Astrocyte (in vitro differentiated cells and primary cell): ENCODE data around the gene RAD54L. TPM values are rescaled to one million over a fixed set of nuclear protein-coding genes. Genes with fewer than 3 reads are reported as not detected.
A peak's percentile ranks its signal among the peaks of the same experiment; 100 is the strongest.

ENCODE experiments used
- DNase-seq: peaks from one replicate; pipeline ENCODE4 v3.0.0-alpha.2; 2010; ENCODE audit warnings: low read depth
- FAIRE-seq: peaks from 2 replicates; lab custom pipeline; 2011; peaks lifted over from hg19 to GRCh38; lab: Jason Lieb, UNC
- H2AFZ ChIP-seq: 2 replicates; pipeline ENCODE4 v1.6.0; 2012; ENCODE audit warnings: low read depth, low read length, inconsistent platforms
- H3K27ac ChIP-seq: 2 replicates; pipeline ENCODE4 v1.5.1; 2011; ENCODE audit warnings: low read depth, low read length, inconsistent platforms
- H3K27me3 ChIP-seq: 2 replicates; pipeline ENCODE4 v1.6.0; 2011; ENCODE audit warnings: low read length, inconsistent platforms; ENCODE audit not compliant: insufficient read depth
- H3K36me3 ChIP-seq: 2 replicates; pipeline ENCODE4 v1.5.1; 2011; ENCODE audit warnings: low read length, inconsistent platforms; ENCODE audit not compliant: insufficient read depth
- H3K4me1 ChIP-seq: 2 replicates; pipeline ENCODE4 v1.5.1; 2011; ENCODE audit warnings: low read length, inconsistent platforms; ENCODE audit not compliant: insufficient read depth
- H3K4me2 ChIP-seq: 2 replicates; pipeline ENCODE4 v1.6.0; 2012; ENCODE audit warnings: low read length, inconsistent platforms
- H3K4me3 ChIP-seq: 2 replicates; pipeline ENCODE4 v1.5.1; 2011; ENCODE audit warnings: low read depth, mild to moderate bottlenecking, low read length, inconsistent platforms; ENCODE audit not compliant: insufficient read depth
- H3K79me2 ChIP-seq: 2 replicates; pipeline ENCODE4 v1.6.0; 2012; ENCODE audit warnings: mild to moderate bottlenecking, low read length, inconsistent platforms; ENCODE audit not compliant: insufficient read depth
- H3K9ac ChIP-seq: 2 replicates; pipeline ENCODE4 v1.6.0; 2012; ENCODE audit warnings: mild to moderate bottlenecking, low read length, inconsistent platforms
- H3K9me3 ChIP-seq: 2 replicates; pipeline ENCODE4 v1.5.1; 2012; ENCODE audit warnings: low read depth, mild to moderate bottlenecking, low read length, inconsistent platforms; ENCODE audit not compliant: insufficient read depth
- H4K20me1 ChIP-seq: 2 replicates; pipeline ENCODE4 v1.6.0; 2012; ENCODE audit warnings: low read length, inconsistent platforms; ENCODE audit not compliant: insufficient read depth
- H3K27ac Mint-ChIP-seq: one replicate; pipeline ENCODE4 v1.8.0; 2021; ENCODE audit warnings: mild to moderate bottlenecking, mixed read lengths; ENCODE audit not compliant: unreplicated experiment
- H3K27me3 Mint-ChIP-seq: one replicate; pipeline ENCODE4 v1.8.0; 2021; ENCODE audit warnings: low read depth, mixed read lengths; ENCODE audit not compliant: unreplicated experiment
- H3K36me3 Mint-ChIP-seq: one replicate; pipeline ENCODE4 v1.8.0; 2021; ENCODE audit warnings: low read depth, mixed read lengths; ENCODE audit not compliant: unreplicated experiment
- H3K4me1 Mint-ChIP-seq: one replicate; pipeline ENCODE4 v1.8.0; 2021; ENCODE audit warnings: low read depth, mixed read lengths; ENCODE audit not compliant: unreplicated experiment
- H3K4me3 Mint-ChIP-seq: one replicate; pipeline ENCODE4 v1.8.0; 2021; ENCODE audit warnings: mild to moderate bottlenecking, moderate library complexity, mixed read lengths; ENCODE audit not compliant: unreplicated experiment
- H3K9me3 Mint-ChIP-seq: one replicate; pipeline ENCODE4 v1.8.0; 2021; ENCODE audit warnings: mild to moderate bottlenecking, mixed read lengths; ENCODE audit not compliant: unreplicated experiment
- CTCF ChIP-seq: IDR thresholded peaks from 2 replicates; pipeline ENCODE4 v1.5.1; 2011; ENCODE audit warnings: low read depth, mild to moderate bottlenecking, inconsistent platforms, low read length, moderate library complexity; ENCODE audit not compliant: insufficient read depth
- EZH2 ChIP-seq: IDR thresholded peaks from 2 replicates; pipeline ENCODE4 v1.6.1; 2012; ENCODE audit warnings: mild to moderate bottlenecking, low read length, inconsistent platforms; ENCODE audit not compliant: insufficient read depth
- total RNA-seq: library from RNA; stranded (reverse); gene quantifications from 2 replicates; pipeline ENCODE4 v1.2.1, GENCODE V29; 2021

RAD54L gene
- total RNA-seq, 1 donor from 2014 or later = 2.4 TPM

DNA sequence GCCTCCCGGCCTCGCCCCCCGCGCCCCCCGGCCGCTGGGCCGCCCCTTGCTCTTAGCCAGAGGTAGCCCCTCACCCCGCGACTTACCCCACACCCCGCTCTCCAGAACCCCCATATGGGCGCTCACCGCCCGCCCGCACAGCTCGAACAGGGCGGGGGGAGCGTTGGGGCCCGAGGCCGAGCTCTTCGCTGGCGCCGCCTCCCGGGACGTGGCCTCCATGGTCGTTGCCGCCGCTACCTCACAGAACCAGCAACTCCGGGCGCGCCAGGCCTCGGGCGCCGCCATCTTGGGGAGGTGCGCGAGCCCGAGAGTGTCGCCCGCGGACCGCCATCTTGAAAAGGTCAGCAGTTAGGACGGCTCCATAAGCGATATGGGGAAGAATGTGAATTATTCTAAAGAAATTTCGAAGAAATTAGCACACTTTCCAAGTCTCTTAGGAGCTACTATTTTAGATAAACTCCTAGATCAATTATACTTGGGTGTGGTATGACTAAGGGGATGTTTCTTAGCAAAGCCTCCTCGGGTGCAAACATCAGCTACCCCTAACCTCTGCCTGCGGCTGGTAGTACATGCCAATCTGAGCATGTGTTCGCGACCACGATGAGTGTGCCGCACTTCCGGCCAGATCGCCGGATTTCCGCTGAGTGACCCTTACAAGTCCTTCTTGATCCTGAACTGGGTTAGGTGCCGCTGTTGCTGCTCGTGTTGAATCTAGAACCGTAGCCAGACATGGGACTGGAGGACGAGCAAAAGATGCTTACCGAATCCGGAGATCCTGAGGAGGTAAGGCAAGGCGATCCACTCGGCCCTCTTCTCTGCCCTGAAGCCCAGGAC lies 55.7 kb downstream of the RAD54L start, which contains the start of the genes LRRC41 and UQCRH:
TSS of gene LRRC41 (minus strand) at position 579 of the 834 bp plus-strand sequence. CDS start at position 285, 294 bp downstream.
TSS of gene UQCRH (plus strand) at position 661 of the 834 bp plus-strand sequence. CDS start at position 730, 69 bp downstream.
- peaks cover 39% of the 10 kb centered on the region for H3K4me1 Mint-ChIP-seq

DNA sequence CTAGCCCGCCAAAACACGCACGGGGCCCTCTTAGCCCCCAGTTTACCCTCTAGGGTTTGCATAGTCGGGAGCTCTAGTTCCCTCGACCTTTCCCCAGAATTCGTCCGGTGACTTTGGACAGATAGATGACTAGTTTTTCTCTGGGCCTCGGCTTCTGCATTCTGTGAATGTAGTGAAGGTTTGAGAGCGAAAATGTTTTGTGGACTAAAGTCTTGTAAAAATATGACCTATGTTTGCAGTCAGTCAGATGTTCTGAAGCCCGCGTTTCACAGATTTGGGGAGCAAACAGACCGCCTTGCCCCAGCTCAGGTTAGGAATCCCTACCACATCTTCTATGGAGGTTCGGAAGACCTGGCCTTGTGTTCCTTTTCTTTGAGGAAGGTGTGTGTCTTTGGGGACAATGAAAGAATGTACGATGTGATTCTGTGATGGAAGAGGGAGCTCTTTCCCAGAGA lies 56.3 kb downstream of the RAD54L start:
- Histone ChIP-seq H3K4me2 (peak overlapping the region; percentile 99), H3K9ac (peak overlapping the region; percentile 98), H3K4me1 (peaks cover 26% of the 10 kb centered on the region), H3K27me3 (no peaks in the 10 kb centered on the region), H3K4me3 (peak overlapping the region; percentile 98), H2AFZ (peak overlapping the region; percentile 81), H3K36me3 (no peaks in the 10 kb centered on the region), H3K79me2 (peaks cover 97% of the 10 kb centered on the region), H4K20me1 (peaks cover 60% of the 10 kb centered on the region), H3K27ac (peak overlapping the region; percentile 96), H3K9me3 (no peaks in the 10 kb centered on the region)
- Mint-ChIP-seq H3K9me3 (no peaks in the 10 kb centered on the region), H3K36me3 (peaks cover 4% of the 10 kb centered on the region), H3K27ac (peak overlapping the region; percentile 97), H3K4me1 (peaks cover 37% of the 10 kb centered on the region), H3K4me3 (peak overlapping the region; percentile 99), H3K27me3 (no peaks in the 10 kb centered on the region)
- no peak for FAIRE-seq
- DNase-seq = no peak
- TF ChIP-seq CTCF = no peak
- TF ChIP-seq EZH2 = no peak

More for the DNA sequence above, 55.7 kb downstream of the RAD54L start, which contains the start of the genes LRRC41 and UQCRH:
- H3K27ac ChIP-seq = peak within 1 kb of the TSS; percentile 96
- H2AFZ ChIP-seq = peak within 1 kb of the TSS; percentile 81
- peak within 1 kb of the TSS; percentile 98 for H3K9ac ChIP-seq
- peaks cover 26% of the 10 kb centered on the region for H3K4me1 ChIP-seq
- peak within 1 kb of the TSS; percentile 98 for H3K4me3 ChIP-seq
- Mint-ChIP-seq H3K27me3 (no peaks in the 10 kb centered on the region), H3K4me3 (peak within 1 kb of the TSS; percentile 99), H3K27ac (peak within 1 kb of the TSS; percentile 97), H3K36me3 (peaks cover 3% of the 10 kb centered on the region), H3K9me3 (no peaks in the 10 kb centered on the region)
- peaks cover 97% of the 10 kb centered on the region for H3K79me2 ChIP-seq
- H3K4me2 ChIP-seq = peak within 1 kb of the TSS; percentile 99
- peak; percentile 96 for DNase-seq
- peaks cover 59% of the 10 kb centered on the region for H4K20me1 ChIP-seq
- no peak for TF ChIP-seq CTCF
- TF ChIP-seq EZH2 = no peak
- no peaks in the 10 kb centered on the region for H3K36me3 ChIP-seq
- H3K27me3 ChIP-seq = no peaks in the 10 kb centered on the region
- no peaks in the 10 kb centered on the region for H3K9me3 ChIP-seq
- FAIRE-seq = peak; percentile 88
